SKM-1 (cell line): ENCODE results near the gene PRDM8.
"Not testable (repeated sequence)": the region's sequence is repeated elsewhere in the genome, so short reads cannot be mapped to it uniquely, and the experiment has no call there.

Experiments
- DNase-seq: peaks from one replicate; lab custom pipeline; 2025; ENCODE audit not compliant: unreplicated experiment; lab: John Stamatoyannopoulos, UW

Gene PRDM8

GRCh38 chr4:80196922-80197573, at the start of gene PRDM8:
Gene PRDM8 (plus strand): TSS chr4:80197503. CDS start chr4:80200081, 2,578 bp downstream.
- no peak for DNase-seq

GRCh38 chr4:80150387-80151180, 46.7 kb upstream of the PRDM8 start:
- no peak for DNase-seq

GRCh38 chr4:80151981-80152380, 45.3 kb upstream of the PRDM8 start:
- DNase-seq: no peak

GRCh38 chr4:80153874-80154544, 43.3 kb upstream of the PRDM8 start:
- no peak for DNase-seq

- no peak for DNase-seq
These were observed 42.8 kb upstream of the PRDM8 start for GRCh38 chr4:80154545-80154933.

- no peak for DNase-seq
These were observed 41.9 kb upstream of the PRDM8 start for GRCh38 chr4:80155316-80155982.

GRCh38 chr4:80156410-80156809, 40.9 kb upstream of the PRDM8 start:
- no peak for DNase-seq

GRCh38 chr4:80161413-80162058, 35.8 kb upstream of the PRDM8 start:
- no peak for DNase-seq

GRCh38 chr4:80162418-80162817, 34.9 kb upstream of the PRDM8 start:
- no peak for DNase-seq

- DNase-seq: no peak
These were observed 31.4 kb upstream of the PRDM8 start for GRCh38 chr4:80165855-80166254.

- DNase-seq: no peak
These were observed 26.1 kb upstream of the PRDM8 start for GRCh38 chr4:80171251-80171650.

GRCh38 chr4:80171656-80172055, 25.6 kb upstream of the PRDM8 start:
- DNase-seq: no peak

- no peak for DNase-seq
These were observed 25.1 kb upstream of the PRDM8 start for GRCh38 chr4:80172203-80172602.

GRCh38 chr4:80173401-80173800, 23.9 kb upstream of the PRDM8 start:
- no peak for DNase-seq

- DNase-seq: no peak
These were observed 23.5 kb upstream of the PRDM8 start for GRCh38 chr4:80173841-80174240.

- not testable (repeated sequence) for DNase-seq
These were observed 19.5 kb upstream of the PRDM8 start for GRCh38 chr4:80177793-80178192.

GRCh38 chr4:80178964-80179363, 18.3 kb upstream of the PRDM8 start:
- no peak for DNase-seq

GRCh38 chr4:80179637-80180161, 17.6 kb upstream of the PRDM8 start:
- DNase-seq: no peak

GRCh38 chr4:80180743-80181142, 16.6 kb upstream of the PRDM8 start:
- DNase-seq: no peak

GRCh38 chr4:80182237-80182866, 15.0 kb upstream of the PRDM8 start:
- no peak for DNase-seq
